Measurements from ENCODE around the gene STUM.
A peak's percentile ranks its signal among the peaks of the same experiment; 100 is the strongest.
"Not testable (repeated sequence)": the region's sequence is repeated elsewhere in the genome, so short reads cannot be mapped to it uniquely, and the experiment has no call there.

STUM gene

DNA sequence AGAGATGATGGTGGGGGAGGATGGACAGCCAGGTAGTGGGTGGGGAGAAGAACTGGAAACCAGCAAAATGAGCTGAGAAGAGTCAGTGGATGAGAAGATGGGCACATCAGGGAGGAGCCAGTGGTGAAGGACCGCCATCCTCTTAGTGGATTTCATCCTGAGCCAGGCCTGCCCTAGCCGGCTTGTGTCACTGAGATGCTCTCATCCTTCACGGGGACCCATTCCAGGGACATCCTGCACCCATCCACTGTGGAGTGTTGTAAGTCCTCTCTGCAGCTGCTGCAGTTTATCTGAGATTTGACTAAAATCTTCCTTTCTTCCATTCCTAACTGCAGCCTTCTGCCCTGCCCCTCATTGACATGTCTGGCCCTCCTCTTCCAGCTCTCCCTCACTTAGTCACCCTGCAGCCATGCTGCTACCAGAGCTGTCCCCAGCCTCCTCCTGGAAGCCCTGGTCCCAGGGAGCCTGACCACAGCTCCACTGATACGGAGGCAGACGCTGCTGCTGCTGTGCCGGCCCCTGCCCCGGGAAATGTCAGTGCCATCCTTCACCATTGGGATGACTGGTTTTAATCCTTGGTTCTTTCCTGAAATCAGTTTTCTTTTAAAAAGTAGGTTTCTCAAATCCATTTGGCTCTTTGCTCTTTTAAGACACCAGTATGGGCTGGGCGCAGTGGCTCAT, 33.2 kb downstream of the STUM start:
- DNase-seq (ENCODE audit: low read depth), result no peak

DNA sequence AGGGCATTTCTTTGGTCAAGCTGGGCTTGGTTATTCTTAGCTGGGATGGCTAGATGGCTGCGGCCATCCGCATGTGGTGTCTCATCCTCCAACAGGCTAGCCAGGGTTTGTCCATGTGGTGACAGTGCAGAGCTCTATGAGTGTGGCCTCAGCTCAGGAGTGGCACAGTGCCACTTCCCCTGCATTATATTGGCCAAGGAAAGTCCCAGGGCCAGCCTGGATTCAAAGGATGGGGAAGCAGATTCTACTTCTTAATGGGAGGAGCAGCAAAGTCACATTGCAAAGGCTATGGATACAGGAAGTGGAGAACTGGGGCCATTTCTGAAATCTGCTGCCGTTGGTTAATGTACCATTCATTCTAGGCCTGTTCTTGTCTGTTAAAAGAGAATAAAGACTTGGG, 34.4 kb downstream of the STUM start:
- no peak for DNase-seq (ENCODE audit: low read depth)

DNA sequence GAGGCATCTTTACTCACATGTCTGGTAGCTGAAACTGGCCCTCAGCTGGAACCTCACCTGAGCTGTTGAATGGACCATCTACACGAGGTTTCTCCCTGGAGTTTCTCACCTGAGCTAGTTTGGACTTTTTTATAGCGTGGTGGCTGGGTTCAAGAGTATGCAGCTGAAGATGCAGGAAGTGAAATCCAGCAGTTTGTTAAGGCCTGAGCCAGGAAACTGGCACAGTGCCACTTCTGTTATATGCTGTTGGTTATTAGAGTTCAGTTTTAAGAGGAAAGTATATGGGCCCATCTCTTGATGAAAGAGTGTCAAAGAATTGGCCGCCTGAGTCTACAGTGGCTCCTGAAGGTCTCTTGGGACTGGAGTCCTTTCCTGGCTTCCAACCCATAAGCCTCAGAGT, 35.6 kb downstream of the STUM start:
- no peak for DNase-seq (ENCODE audit: low read depth)

DNA sequence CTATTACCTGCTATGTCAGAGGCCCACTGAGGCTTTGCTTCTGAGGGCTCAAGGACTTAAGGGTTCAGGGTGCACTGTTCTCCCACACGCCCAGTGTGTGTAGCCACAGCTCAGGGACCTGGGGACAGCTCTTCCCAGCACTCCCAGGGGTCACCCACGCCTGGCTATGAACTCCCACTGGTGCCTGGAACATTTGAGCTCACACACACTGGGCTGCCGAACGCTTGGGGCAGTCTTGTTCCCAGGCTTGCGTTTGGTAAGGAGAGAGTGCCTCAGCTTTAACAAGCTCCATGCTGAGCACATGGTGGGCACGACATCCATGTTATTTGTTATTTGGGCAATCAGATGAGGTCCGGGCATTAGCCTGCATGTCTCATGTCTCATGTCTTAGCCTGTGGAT, 37.6 kb downstream of the STUM start:
- no peak for DNase-seq (ENCODE audit: low read depth)

DNA sequence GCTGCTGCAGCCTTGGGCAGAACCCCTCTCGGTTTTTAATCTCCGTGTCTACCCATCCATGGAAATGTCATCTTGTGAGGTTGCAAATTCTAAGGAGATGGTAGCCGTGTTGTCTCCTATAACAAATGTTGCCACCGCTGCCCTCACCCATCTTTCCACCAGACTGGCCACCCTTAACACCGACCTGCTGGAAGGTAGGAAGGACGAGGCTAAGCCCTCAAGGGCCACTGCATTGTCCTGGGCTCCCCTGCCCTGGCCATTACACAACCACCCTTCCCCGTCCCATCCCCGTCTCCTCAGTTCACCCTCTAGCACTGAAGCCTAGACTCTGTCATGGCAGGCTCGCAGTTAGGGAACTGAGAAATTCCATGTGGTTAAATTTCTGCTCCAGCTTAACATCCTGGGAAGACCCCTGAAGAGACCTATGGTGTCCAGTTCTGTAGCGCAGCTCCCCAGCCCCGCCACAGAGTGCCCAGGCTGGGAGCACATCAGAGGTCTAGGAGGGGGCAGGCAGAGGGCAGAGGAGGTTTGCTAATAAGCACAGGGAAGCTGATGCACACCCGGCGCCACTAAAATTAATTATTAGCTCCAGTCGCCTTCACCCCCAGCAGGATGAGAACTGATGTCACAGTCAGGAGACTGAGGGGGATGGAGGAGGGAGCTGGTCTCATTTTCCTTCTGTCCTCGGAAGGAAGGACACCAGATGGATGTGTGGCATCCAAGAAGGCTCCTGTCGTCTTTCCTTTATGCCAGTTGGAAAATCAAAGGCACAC, 38.3 kb downstream of the STUM start:
- no peak for DNase-seq (ENCODE audit: low read depth)

DNA sequence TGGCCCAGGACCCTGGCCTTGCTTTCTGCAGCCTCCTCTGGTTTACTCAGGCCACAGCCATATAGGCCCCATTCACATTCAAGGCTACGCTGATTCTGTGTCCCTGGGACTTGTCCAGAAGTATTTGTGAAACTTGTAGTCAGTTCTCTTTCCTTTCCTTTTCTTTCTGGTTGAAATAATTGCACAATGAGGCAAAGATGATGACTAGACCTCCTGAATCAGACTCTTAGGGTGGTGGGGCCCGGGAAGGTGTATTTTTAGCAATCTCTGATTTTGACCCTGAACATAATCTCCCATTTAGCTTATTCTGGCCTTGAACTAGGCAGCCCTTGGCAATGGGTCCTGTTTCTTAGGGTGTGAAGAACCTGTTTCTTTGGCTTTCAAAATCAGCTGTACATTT, 39.9 kb downstream of the STUM start:
- peak; percentile 6 for DNase-seq (ENCODE audit: low read depth)

DNA sequence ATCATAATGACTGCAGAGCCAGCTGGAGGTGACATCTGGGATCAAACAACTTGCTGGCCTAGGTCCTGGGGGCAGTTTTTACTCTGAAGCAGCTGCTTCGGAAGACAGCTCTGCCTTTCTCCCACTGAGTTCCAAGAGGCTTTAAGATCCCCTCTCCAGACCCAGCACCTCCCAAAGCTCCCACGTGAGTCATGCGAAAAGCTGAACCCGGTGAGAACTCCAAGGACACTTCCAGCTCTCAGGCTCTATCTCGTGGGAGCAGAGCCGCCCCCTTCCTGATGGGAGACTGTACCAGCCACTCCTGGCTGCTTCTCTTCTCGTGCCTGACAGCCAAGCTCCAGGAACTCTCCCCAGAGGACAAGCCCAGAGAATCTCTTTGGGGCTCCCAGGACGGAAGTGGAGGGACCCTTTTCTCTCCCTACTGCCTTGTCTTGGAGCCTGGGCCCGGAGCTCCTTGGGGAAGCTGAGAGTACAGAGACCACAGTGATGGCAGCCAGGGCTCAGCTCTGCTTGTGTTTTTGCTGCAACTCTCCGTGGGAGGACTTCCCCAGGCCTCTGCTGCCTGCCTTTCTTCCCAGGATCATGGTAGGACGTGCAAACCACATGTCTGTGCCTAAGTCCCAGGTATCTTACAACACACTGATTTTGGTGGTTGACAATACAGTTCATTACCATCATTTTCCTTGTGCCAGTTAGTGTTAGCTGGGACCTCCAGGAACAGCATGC, 40.6 kb downstream of the STUM start:
- no peak for DNase-seq (ENCODE audit: low read depth)

DNA sequence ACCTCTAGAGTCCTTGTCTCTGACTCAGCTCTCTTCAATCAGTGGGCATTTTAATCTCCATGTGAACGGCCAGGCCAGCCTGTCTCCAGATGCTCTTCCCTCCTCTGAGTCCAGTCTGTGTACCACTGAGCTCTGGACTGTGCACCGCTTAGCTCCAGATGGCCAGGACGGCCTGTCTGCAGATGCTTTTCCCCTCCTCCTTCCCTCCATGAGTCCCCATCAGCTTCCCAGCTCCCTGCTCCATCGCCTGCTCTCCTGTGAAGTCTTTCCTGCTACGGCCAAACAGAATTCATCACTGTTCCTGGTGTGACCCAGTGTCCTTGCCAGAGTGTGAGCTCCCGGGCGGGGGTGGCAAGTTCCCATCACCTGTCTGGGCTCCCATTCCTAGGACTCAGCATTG, 42.0 kb downstream of the STUM start:
- no peak for DNase-seq (ENCODE audit: low read depth)

DNA sequence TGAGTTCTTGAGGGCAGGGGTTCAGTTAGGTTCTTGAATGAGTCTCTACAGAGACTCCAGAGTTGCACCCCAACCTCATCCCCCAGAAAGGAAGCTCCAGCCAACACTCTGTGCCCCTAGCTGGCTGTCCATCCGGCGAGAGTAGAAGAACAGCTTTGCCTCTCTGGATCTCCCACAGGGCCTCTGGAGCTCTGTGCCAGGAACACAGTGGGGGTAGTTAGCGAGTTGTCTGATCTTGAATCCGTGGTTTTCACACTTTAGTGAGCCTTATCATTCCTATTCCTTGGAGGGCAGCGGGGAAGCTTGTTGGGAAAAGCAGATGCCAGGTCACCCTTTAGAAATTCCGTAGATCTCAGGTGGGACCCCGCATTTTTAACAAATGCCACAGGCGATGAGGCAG, 45.0 kb downstream of the STUM start:
- DNase-seq (ENCODE audit: low read depth), result no peak

DNA sequence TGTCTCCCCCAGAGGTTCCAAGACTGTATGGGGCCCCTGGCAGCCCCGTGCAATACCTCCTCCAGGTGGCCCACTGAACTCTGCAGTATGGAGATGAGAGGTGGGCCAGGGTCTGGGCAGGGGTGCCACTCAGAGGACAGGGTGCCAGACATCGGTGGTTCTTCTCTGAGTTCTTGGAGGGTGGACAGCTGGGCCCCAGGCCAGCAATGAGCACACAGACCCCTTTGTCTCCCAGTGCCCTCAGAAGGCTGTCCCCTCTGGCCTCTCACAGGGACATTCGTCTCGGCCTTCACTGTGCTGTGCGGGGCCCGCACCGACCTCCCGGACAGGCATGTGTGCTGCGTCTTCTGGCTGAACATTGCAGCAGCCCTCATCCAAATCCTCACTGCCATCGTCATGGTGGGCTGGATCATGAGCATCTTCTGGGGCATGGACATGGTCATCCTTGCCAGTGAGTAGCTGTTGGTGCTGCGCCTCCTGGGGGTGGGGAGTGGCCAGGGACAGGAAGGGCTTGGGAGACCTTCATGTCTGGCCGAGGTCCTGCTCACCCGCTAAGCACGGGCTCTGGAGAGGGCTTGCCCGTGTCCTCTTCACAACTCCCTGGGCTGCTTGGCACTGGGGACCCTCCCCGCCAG, 48.1 kb downstream of the STUM start:
- DNase-seq (ENCODE audit: low read depth), result no peak

DNA sequence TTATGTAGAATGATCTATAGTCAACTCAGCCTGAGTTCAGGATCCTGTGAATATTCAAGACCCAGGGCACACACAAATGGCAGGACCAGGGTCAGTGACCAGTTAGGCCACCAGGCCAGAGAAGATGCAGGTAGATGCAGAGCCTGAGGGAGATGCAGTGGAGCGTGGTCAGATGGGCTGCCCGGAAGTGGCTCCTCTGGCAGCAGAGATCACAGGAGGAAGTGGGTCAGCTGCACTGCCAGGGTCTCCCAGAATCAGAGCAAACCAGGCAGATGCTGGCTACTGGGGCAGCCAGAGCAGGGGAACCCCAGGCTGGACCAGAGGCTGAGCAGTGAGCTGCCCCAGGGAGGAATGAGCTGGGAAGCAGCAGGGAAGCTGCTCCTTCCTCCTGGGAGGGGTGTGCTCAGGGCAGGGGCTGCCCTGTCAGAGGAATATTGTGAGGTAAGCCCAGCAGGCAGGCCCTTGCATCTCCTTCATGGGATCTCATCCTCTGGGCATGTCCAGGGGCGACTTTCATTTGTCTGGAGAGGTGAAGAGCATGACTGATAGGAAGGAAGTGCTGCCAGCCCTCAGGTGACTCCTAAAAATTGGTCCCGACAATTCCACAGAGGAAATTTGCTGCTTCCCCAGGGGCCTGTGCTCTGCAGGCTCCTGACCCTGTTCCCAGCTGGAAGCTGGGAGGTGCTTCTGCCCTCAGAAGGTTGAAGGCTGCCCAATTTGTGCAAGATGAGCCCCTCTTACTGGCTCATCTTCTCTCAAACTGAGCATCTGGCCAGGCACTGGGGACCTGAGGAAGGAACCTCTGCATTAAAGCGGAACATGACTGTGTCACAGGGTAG, 49.3 kb downstream of the STUM start:
- DNase-seq (ENCODE audit: low read depth), result no peak

DNA sequence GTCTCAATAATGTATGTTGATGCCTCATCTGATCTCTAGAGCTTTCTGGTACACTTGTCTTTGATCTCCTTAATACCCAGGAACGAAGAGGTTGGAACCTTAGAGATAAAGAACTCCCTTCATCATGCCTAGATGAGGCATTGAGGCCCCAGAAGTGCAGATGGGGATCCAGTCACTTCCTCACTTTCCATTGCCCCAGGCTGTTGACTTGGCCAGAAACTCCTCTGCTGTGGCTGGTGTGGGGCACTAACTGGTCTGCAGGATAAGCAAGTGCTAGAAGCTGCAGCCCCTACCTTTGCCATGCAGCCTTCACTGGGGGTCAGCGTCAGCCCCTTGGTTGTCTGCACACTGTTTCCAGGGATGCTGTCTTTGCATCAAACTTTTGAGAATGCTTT, 49.9 kb downstream of the STUM start:
- DNase-seq (ENCODE audit: low read depth), result peak; percentile 31

DNA sequence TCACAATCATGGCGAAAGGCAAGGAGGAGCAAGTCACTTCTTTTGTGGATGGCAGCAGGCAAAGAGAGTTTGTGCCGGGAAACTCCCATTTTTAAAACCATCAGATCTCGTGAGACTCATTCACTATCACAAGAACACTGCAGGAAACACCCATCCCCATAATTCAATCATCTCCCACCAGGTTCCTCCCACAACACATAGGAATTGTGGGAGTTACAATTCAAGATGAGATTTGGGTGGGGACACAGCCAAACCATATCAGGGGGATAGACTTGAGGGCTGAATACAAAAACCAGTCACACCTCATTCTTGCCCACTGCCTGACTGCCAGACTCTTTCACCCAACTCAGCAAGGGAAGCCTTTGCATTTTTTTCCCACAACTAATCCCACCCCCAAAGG, 50.4 kb downstream of the STUM start:
- DNase-seq (ENCODE audit: low read depth), result not testable (repeated sequence)

DNA sequence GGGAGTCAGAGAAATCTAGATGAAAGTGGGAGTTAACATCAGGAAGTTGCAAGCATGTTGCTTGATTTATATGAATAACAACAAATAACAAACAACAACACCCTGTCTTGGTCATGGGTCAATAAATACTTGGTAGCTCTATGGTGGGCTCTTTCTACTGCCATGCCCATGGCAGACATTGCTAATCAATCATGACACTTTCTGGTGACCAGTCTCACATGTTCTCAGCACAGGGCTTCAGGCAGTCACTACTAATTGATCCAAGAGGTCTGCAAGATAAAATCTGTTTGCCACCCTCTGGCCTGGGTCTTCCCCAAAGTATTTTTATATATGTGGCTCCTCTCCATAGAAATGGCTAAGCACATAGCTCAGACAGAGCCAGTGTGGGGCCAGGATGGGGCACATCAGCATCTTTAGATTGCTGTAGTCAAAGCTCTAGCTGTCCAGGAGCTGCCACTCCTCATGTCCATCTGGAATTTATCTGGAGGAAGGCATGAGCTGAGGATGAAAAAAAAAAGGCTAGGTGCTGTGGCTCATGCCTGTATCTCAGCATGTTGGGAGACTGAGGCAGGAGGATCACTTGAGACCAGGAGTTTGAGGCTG, 51.2 kb downstream of the STUM start:
- DNase-seq (ENCODE audit: low read depth), result no peak

DNA sequence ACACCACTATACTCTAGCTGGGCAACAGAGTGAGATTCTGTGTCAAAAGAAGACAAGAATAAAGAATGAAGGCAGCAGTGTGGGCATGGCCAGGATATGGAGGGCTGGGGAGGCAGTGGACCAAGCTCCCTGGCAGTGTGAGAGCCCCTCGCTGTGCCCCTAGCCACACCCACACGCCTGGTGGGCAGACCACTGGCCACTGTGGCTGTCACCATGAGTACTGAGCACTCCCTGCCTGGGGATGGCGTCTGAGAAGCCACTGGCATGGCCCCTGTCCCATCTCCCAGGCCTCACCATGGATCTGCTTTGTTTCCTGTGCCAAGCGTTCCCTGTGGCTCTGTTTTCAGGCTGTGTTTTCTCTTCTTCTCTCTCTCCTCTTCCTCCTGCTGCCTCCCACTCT, 51.7 kb downstream of the STUM start:
- no peak for DNase-seq (ENCODE audit: low read depth)

DNA sequence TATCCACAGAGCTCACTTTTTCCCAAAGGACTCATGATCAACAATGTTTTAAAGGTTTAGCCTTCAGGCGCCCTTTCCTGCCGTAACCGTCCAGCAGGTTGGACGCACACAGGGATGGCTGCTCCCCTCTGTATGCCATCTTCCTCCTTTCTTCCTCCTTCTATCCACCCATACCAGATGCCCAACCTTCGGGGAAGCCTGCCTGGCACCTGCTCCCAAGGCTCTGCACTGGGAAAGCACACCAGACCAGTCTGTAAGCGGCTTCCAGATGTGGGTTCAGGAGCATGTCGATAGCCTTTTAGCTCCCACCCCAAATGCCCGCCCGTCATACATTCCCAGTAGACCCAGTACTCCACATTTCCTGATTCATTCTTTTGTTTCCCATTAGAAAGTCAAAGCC, 52.9 kb downstream of the STUM start:
- no peak for DNase-seq (ENCODE audit: low read depth)

DNA sequence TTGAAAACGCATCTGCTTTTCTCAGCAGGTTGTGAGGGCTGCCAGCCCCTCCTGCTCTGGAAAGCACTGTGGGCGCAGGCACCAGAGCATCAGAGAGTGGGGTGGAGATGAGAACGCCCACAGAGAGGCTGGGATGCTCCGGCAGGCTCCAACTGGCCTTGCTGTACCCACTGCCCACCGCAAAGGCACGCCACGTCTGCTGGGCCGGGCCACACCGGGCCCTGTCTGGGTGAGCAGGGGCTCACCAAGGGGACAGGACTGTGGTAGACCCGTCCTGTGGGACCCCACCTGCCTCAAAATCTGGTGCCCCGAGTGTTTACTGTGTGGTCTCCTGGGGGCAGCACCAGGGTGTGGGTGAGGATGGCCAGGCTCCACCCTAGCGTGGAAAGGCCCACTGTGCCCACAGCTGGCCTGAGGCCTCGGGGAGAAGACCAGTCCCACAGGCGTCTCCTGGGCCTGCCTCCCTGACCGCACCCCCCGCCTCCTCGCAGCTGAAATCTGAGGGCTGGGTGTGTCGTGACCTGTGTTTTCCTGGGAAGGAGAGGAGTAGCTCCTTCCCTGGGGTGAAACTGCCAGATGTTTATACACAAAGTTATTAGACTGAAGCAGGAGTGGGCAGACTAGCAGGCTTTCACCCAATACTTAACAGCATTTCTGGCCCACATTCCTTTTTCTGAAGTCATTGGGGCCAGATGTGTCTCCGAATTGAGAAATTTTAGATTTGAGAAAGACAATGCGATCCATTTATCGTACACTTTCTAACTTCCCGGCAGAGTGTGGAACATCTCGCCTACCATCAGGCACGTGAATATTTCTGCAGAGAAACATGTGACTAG, 53.8 kb downstream of the STUM start:
- peak; percentile 30 for DNase-seq (ENCODE audit: low read depth)

DNA sequence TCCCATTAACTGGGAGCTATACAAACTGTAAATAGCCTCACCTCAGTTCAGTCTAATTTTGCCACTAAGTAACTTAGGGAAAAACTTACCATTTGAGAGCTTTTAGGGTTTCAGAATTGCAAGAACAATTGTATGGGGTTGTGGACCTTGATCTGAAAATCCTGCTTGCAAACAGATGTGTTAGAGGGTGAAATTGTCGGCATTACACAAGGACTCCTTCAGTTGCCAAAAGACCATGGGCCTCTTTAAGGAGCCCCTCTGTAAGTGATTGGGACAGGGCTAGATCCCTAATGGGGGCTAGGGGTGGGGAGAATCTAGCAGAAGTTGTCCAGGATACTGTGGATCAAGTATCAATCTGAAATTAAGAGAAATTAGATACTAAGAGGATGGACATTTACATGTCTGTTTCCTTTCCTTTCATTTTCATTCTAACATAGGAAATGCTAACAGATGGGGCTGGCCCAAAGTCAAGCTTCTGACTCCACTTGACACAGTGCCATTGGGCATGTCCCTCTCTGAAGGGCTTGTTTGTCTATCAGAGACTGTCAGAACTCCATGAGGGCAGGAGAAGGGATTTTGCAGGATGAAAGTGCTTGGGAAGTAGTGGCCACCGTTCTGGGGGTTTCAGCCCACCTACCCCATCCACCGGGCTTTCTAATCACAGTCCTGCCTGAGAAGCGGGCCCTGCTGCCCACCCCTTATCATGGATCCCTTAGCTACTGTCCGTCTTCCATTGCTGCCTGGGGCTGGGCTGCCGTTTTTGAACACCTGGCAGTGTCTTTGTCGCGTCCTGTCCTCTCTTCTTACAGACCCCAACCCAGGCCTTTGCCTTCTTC, 54.7 kb downstream of the STUM start:
- DNase-seq (ENCODE audit: low read depth), result peak; percentile 22

DNA sequence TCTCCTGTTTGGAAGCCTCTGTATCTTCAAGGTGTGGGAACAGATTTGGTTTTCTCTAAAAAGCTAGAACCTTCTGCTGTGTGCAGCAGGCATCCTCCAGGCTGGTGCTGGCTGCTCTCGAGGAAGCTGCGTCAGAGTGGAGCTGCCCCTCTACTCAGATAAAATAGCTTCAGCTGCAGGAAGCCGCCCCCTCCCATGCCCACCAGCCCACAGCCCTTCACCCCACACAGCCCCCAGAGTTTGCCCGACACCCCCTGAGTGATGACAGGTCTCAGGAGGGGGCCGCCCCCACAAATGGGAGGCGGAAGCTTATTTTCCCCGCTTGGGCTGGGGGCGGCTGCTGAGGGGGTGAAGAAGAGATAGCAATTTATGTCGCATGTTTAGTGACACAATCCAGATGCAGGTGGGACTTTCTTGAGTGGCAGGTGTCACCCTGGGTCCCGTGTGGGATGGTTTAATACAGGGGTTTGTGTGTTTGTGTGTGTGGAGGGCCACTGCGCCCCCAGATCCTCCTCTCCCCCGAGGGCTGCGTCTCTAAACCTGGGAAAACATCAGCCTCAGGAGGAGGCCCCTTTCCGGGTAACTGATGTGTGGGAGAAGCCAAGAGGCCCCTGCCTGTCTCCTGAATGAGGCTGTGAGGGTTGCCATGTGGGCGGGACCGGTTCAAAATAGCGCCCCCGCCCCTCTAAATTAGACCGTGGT, 55.4 kb downstream of the STUM start:
- no peak for DNase-seq (ENCODE audit: low read depth)
